Neuronal stem cell (in vitro differentiated cells): Measurements from ENCODE around the gene CTDSPL2.

ENCODE experiments used
- DNase-seq: peaks from one replicate; pipeline ENCODE4 v3.0.0-alpha.2; 2013; ENCODE audit warnings: low spot score
- H2AFZ ChIP-seq: one replicate; pipeline ENCODE4 v1.6.1; 2013; ENCODE audit warnings: mild to moderate bottlenecking, low read length, inconsistent platforms
- H2AK5ac ChIP-seq: 2 replicates; pipeline ENCODE4 v1.6.1; 2013; ENCODE audit warnings: low read depth, mild to moderate bottlenecking, inconsistent platforms, low read length, moderate library complexity, mixed read lengths
- H2BK120ac ChIP-seq: 2 replicates; pipeline ENCODE4 v1.6.1; 2013; ENCODE audit warnings: low read depth, mild to moderate bottlenecking, inconsistent platforms, low read length, moderate library complexity, mixed read lengths
- H2BK12ac ChIP-seq: one replicate; pipeline ENCODE4 v1.6.1; 2013; ENCODE audit warnings: low read length, inconsistent platforms
- H2BK15ac ChIP-seq: 2 replicates; pipeline ENCODE4 v1.6.1; 2013; ENCODE audit warnings: mild to moderate bottlenecking, low read length, inconsistent platforms, mixed read lengths
- H2BK5ac ChIP-seq: one replicate; pipeline ENCODE4 v1.6.1; 2013; ENCODE audit warnings: inconsistent platforms, mild to moderate bottlenecking, low read length, moderate library complexity
- H3K14ac ChIP-seq: one replicate; pipeline ENCODE4 v1.6.1; 2013; ENCODE audit warnings: low read length, inconsistent platforms
- H3K18ac ChIP-seq: 2 replicates; pipeline ENCODE4 v1.6.1; 2013; ENCODE audit warnings: low read length, inconsistent platforms
- H3K23ac ChIP-seq: 2 replicates; pipeline ENCODE4 v1.6.1; 2013; ENCODE audit warnings: low read depth, mild to moderate bottlenecking, mixed read lengths, low read length, inconsistent platforms; ENCODE audit not compliant: poor library complexity
- H3K27ac ChIP-seq: replicated peaks from 3 replicates; pipeline ENCODE4 v1.5.1; 2013; ENCODE audit warnings: low read length, inconsistent platforms
- H3K27me3 ChIP-seq, 3 experiments: 2 replicates each; pipeline ENCODE4 v1.6.1; 2013; ENCODE audit warnings: low read length in 3 of 3, mild to moderate bottlenecking in 2 of 3, inconsistent platforms in 1 of 3, low read depth in 1 of 3, mixed read lengths in 1 of 3, moderate library complexity in 1 of 3; ENCODE audit not compliant: control insufficient read depth in 3 of 3, insufficient read depth in 3 of 3
- H3K36me3 ChIP-seq, 2 donors: replicated peaks in 1 of 2; 2 replicates each; pipeline ENCODE4 v1.6.1; 2013; ENCODE audit warnings: low read length in 2 of 2; ENCODE audit not compliant: control insufficient read depth in 2 of 2, insufficient read depth in 2 of 2
- H3K4ac ChIP-seq: 2 replicates; pipeline ENCODE4 v1.6.1; 2013; ENCODE audit warnings: inconsistent platforms, mild to moderate bottlenecking, low read length, moderate library complexity
- H3K4me1 ChIP-seq, 2 donors: 1 replicate in 1 of 2; 2 replicates in 1 of 2; pipeline ENCODE4 v1.6.1; 2013; ENCODE audit warnings: low read length in 2 of 2, low read depth in 1 of 2; ENCODE audit not compliant: control insufficient read depth in 2 of 2, insufficient read depth in 1 of 2
- H3K4me2 ChIP-seq: one replicate; pipeline ENCODE4 v1.6.1; 2013; ENCODE audit warnings: mild to moderate bottlenecking, low read length, inconsistent platforms; ENCODE audit not compliant: insufficient read depth, poor library complexity, severe bottlenecking
- H3K4me3 ChIP-seq, 2 donors: 2 replicates each; pipeline ENCODE4 v1.5.1; 2013; ENCODE audit warnings: low read length in 2 of 2, mild to moderate bottlenecking in 2 of 2, inconsistent platforms in 1 of 2, moderate library complexity in 1 of 2
- H3K79me1 ChIP-seq: one replicate; pipeline ENCODE4 v1.6.1; 2013; ENCODE audit warnings: low read depth, mild to moderate bottlenecking, inconsistent platforms, low read length, moderate library complexity
- H3K9ac ChIP-seq: one replicate; pipeline ENCODE4 v1.6.1; 2013; ENCODE audit warnings: mild to moderate bottlenecking, low read depth, low read length, inconsistent platforms; ENCODE audit not compliant: poor library complexity
- H3K9me3 ChIP-seq, 2 donors: replicated peaks in 1 of 2; 2 replicates each; pipeline versions ENCODE3 to v1.6.1; 2013; ENCODE audit warnings: low read length in 2 of 2, mild to moderate bottlenecking in 2 of 2, inconsistent platforms in 1 of 2, low read depth in 1 of 2, mixed read lengths in 1 of 2, moderate library complexity in 1 of 2; ENCODE audit not compliant: control insufficient read depth in 2 of 2, insufficient read depth in 1 of 2
- H4K8ac ChIP-seq: one replicate; pipeline ENCODE4 v1.6.1; 2013; ENCODE audit warnings: low read depth, mild to moderate bottlenecking, inconsistent platforms, low read length, moderate library complexity
- H4K91ac ChIP-seq: one replicate; pipeline ENCODE4 v1.6.1; 2013; ENCODE audit warnings: low read length, low read depth, mild to moderate bottlenecking, inconsistent platforms; ENCODE audit not compliant: poor library complexity
- WGBS, 2 donors: extraction: QIAGEN DNeasy Blood & Tissue Kit; methylation state at CpG; one replicate each; pipeline ENCODE4 v1.1.7; 2013; ENCODE audit warnings: missing lambda C conversion rate in 2 of 2, mixed read lengths in 1 of 2; ENCODE audit not compliant: insufficient read length in 2 of 2, insufficient replicate concordance in 1 of 2; ENCODE audit errors: extremely low coverage in 2 of 2; 5-methylcytosine and 5-hydroxymethylcytosine counted together

CTDSPL2 gene

GRCh38 chr15:44573386-44573785, 146.0 kb downstream of the CTDSPL2 start:
- peaks cover 15 to 63% of the 10 kb centered on the region in 2 donors for H3K36me3 ChIP-seq
- H3K27me3 ChIP-seq = no peaks in the 10 kb centered on the region
- H3K4ac ChIP-seq = no peak overlapping the region
- DNase-seq = no peak
- no peak overlapping the region for H2BK120ac ChIP-seq
- no peak overlapping the region for H2BK12ac ChIP-seq
- H3K4me3 ChIP-seq = no peak overlapping the region
- H2BK15ac ChIP-seq = no peak overlapping the region
- no peak overlapping the region for H3K14ac ChIP-seq
- no peaks in the 10 kb centered on the region for H3K9me3 ChIP-seq
- H3K27ac ChIP-seq = no peak overlapping the region
- H3K18ac ChIP-seq = no peak overlapping the region
- no peak overlapping the region for H3K4me2 ChIP-seq
- peak overlapping the region; percentile 21 for H3K9ac ChIP-seq
- H3K23ac ChIP-seq = no peak overlapping the region
- H3K79me1 ChIP-seq = peaks cover 2% of the 10 kb centered on the region
- H4K91ac ChIP-seq = no peak overlapping the region
- no peak overlapping the region for H2AK5ac ChIP-seq
- no peak overlapping the region for H4K8ac ChIP-seq
- H2AFZ ChIP-seq = no peak overlapping the region
- no peak overlapping the region for H2BK5ac ChIP-seq
- WGBS, 2 donors = no CpG with 5 or more reads among the region's 6 CpGs
- no peaks in the 10 kb centered on the region for H3K4me1 ChIP-seq

- Histone ChIP-seq H3K36me3 (peaks cover 13 to 55% of the 10 kb centered on the region in 2 donors), H3K4ac (no peak overlapping the region), H3K27ac (no peak overlapping the region), H3K4me2 (no peak overlapping the region), H3K4me3 (no peak overlapping the region), H3K27me3 (no peaks in the 10 kb centered on the region), H3K4me1 (no peaks in the 10 kb centered on the region), H4K8ac (no peak overlapping the region), H2AK5ac (no peak overlapping the region), H2BK5ac (no peak overlapping the region), H4K91ac (no peak overlapping the region), H2BK12ac (no peak overlapping the region), H3K9me3 (no peaks in the 10 kb centered on the region), H3K14ac (no peak overlapping the region), H3K23ac (no peak overlapping the region), H2BK120ac (no peak overlapping the region), H2AFZ (no peak overlapping the region), H3K18ac (no peak overlapping the region), H3K9ac (no peak overlapping the region), H3K79me1 (peaks cover 2% of the 10 kb centered on the region), H2BK15ac (no peak overlapping the region)
- no peak for DNase-seq
- no CpG with 5 or more reads among the region's 1 CpG for WGBS, 2 donors
Observed at GRCh38 chr15:44574734-44575133, 147.3 kb downstream of the CTDSPL2 start.
